Sigmoid colon (tissue), 7 donors: Measurements from ENCODE around the gene DCDC1. TPM values are rescaled to one million over a fixed set of nuclear protein-coding genes. Genes with fewer than 3 reads are reported as not detected.

Source experiments
- DNase-seq: peaks from one replicate; pipeline ENCODE4 v3.0.0-alpha.2; 2019
- H3K27ac ChIP-seq, 4 donors: fragments of 200-600 bp; sonication (generic); one replicate each; pipeline ENCODE4 v1.5.1; 2016 to 2019; ENCODE audit warnings: mild to moderate bottlenecking in 1 of 4
- H3K27me3 ChIP-seq, 3 donors: fragments of 200-600 bp; sonication (generic); one replicate each; pipeline ENCODE4 v1.5.1; 2019; ENCODE audit warnings: mild to moderate bottlenecking in 1 of 3
- H3K36me3 ChIP-seq, 4 donors: fragments of 200-600 bp; sonication (generic); one replicate each; pipeline ENCODE4 v1.5.1; 2016 to 2019
- H3K4me1 ChIP-seq, 4 donors: fragments of 200-600 bp; sonication (generic); one replicate each; pipeline ENCODE4 v1.5.1; 2017 to 2019
- H3K4me3 ChIP-seq, 4 donors: fragments of 200-600 bp; sonication (generic); one replicate each; pipeline ENCODE4 v1.5.1; 2017 to 2019; ENCODE audit warnings: mild to moderate bottlenecking in 2 of 4, moderate library complexity in 1 of 4
- H3K9me3 ChIP-seq, 4 donors: fragments of 200-600 bp in 3 of 4; sonication (generic) in 3 of 4; one replicate each; pipeline versions ENCODE4 v1.5.1 to v1.6.1; 2013 to 2019
- EP300 ChIP-seq, 4 donors: sonication (generic); formaldehyde crosslinking; IDR thresholded peaks; one replicate each; pipeline ENCODE4 v1.6.1; 2017; ENCODE audit warnings: antibody characterized with exemption in 4 of 4
- POLR2A ChIP-seq, 2 donors: fragments of 450-650 bp; IDR thresholded peaks; one replicate each; pipeline ENCODE4 v1.6.1; 2016; ENCODE audit warnings: antibody characterized with exemption in 2 of 2, mild to moderate bottlenecking in 2 of 2, moderate library complexity in 2 of 2
- POLR2AphosphoS5 ChIP-seq, 4 donors: sonication (generic); formaldehyde crosslinking; IDR thresholded peaks; one replicate each; pipeline ENCODE4 v1.6.1; 2017; ENCODE audit warnings: antibody characterized with exemption in 4 of 4
- WGBS, 2 donors: extraction: QIAGEN DNeasy Blood & Tissue Kit; methylation state at CpG; one replicate each; pipeline ENCODE4 v1.1.7; 2013; 5-methylcytosine and 5-hydroxymethylcytosine counted together
- intact Hi-C: fragments of 100-400 bp; cut with DNase I; formaldehyde crosslinking; loops from one replicate; pipeline ENCODE4 v1.15.1; 2023
- polyA plus RNA-seq, 3 donors: library from polyadenylated mRNA; stranded (reverse); fragments of 200-250 nt; gene quantifications; one replicate each; pipeline ENCODE4 v1.2.3, GENCODE V29; 2013
- total RNA-seq, 4 donors: library from RNA; depleted of rRNA; stranded (reverse); fragments of >200 nt; gene quantifications; one replicate each; pipeline ENCODE4 v1.1.0, GENCODE V29; 2016
- TF ChIP-seq, protein P1 (sequence below), 4 experiments: fragments of 450-650 bp in 3 of 4; fragments of 200-600 bp in 1 of 4; IDR thresholded peaks; one replicate each; pipeline ENCODE4 v1.5.1; 2016 to 2019; ENCODE audit warnings: antibody characterized with exemption in 4 of 4, mild to moderate bottlenecking in 3 of 4, moderate library complexity in 2 of 4
- donor health status: healthy with polysubstance abuse.
- donor health status: Bipolar disorder and iron deficiency.
- donor health status: healthy.

The DCDC1 gene
- total and polyA plus RNA-seq, 7 donors: 0.06 to 1.1 (median 0.30) TPM; not detected in 3

- intact Hi-C loops: no loop called here
- H3K4me1 ChIP-seq: no peaks in the 10 kb centered on the region
- no peaks in the 10 kb centered on the region for H3K27me3 ChIP-seq
- no peaks in the 10 kb centered on the region for H3K9me3 ChIP-seq
- WGBS, 2 donors: 59 to 72% methylated on average over 6 of the region's 6 CpGs
- no peak for TF ChIP-seq POLR2AphosphoS5 (IDR thresholded peaks at IDR 0.05)
- TF ChIP-seq EP300 (IDR thresholded peaks at IDR 0.05): no peak
- TF ChIP-seq POLR2A (IDR thresholded peaks at IDR 0.05): no peak
- TF ChIP-seq, protein P1, sequence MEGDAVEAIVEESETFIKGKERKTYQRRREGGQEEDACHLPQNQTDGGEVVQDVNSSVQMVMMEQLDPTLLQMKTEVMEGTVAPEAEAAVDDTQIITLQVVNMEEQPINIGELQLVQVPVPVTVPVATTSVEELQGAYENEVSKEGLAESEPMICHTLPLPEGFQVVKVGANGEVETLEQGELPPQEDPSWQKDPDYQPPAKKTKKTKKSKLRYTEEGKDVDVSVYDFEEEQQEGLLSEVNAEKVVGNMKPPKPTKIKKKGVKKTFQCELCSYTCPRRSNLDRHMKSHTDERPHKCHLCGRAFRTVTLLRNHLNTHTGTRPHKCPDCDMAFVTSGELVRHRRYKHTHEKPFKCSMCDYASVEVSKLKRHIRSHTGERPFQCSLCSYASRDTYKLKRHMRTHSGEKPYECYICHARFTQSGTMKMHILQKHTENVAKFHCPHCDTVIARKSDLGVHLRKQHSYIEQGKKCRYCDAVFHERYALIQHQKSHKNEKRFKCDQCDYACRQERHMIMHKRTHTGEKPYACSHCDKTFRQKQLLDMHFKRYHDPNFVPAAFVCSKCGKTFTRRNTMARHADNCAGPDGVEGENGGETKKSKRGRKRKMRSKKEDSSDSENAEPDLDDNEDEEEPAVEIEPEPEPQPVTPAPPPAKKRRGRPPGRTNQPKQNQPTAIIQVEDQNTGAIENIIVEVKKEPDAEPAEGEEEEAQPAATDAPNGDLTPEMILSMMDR (IDR thresholded peaks at IDR 0.05): no peak
- no peak overlapping the region for H3K27ac ChIP-seq
- DNase-seq: no peak
- no peak overlapping the region for H3K4me3 ChIP-seq
- H3K36me3 ChIP-seq: no peaks in the 10 kb centered on the region
Measured at GRCh38 chr11:30938810-30939209, 430.7 kb downstream of the DCDC1 start.

DNA sequence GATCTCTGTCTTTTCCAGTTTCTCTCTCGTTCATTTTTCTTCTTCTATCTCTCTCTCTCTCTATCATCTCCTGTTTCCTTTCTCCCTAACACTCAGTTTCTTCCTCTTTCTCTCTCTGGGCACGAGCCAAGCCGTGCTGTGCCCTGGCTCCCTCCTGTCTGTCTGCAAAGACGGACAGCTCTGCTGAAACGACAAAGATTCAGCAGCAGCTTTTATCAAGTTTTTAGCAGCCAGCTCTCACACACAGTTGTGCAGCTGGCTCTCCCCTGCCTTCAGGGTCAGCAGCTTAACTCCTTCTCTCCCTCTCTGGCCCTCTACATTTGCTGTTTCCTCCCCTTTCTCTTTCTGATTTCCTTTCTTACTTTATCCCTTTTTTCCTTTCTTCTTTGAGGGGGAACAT, 431.4 kb downstream of the DCDC1 start:
- H3K9me3 ChIP-seq: no peaks in the 10 kb centered on the region
- no peak overlapping the region for H3K4me3 ChIP-seq
- intact Hi-C loops: no loop called here
- 24 to 31% methylated on average over 5 of the region's 5 CpGs for WGBS, 2 donors
- H3K4me1 ChIP-seq: no peaks in the 10 kb centered on the region
- no peaks in the 10 kb centered on the region for H3K36me3 ChIP-seq
- no peak overlapping the region for H3K27ac ChIP-seq
- TF ChIP-seq, protein P1 (IDR thresholded peaks at IDR 0.05): no peak
- TF ChIP-seq EP300 (IDR thresholded peaks at IDR 0.05) (no peak), POLR2A (IDR thresholded peaks at IDR 0.05) (no peak), POLR2AphosphoS5 (IDR thresholded peaks at IDR 0.05) (no peak)
- no peaks in the 10 kb centered on the region for H3K27me3 ChIP-seq
- no peak for DNase-seq

DNA sequence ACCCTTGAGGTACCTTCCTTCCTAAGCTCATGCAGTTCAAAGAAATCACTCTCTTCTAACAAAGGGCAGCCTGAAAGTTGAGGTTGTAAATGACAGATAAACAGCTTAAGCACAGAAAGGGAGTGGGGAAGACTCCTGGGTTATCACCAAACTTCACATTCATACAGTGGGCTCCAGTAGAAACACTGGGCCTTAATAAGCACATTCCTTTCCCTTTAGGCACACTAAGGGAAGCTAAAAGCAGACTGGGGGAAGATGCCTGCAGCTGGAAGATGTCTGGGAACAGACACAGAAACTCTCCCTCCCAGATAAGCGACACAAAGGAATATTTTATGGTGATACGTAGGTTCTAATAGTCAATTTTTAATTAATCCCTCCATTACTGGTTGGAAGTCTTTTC, 433.0 kb downstream of the DCDC1 start:
- Histone ChIP-seq H3K27ac (no peak overlapping the region), H3K4me3 (no peak overlapping the region), H3K27me3 (no peaks in the 10 kb centered on the region), H3K9me3 (no peaks in the 10 kb centered on the region), H3K36me3 (no peaks in the 10 kb centered on the region), H3K4me1 (no peaks in the 10 kb centered on the region)
- 69 to 75% methylated on average over 2 of the region's 2 CpGs for WGBS, 2 donors
- TF ChIP-seq POLR2AphosphoS5 (IDR thresholded peaks at IDR 0.05): no peak
- TF ChIP-seq, protein P1 (IDR thresholded peaks at IDR 0.05): no peak
- no peak for TF ChIP-seq POLR2A (IDR thresholded peaks at IDR 0.05)
- no peak for DNase-seq
- intact Hi-C loops: no loop called here

- no peak for DNase-seq
- Histone ChIP-seq H3K4me1 (no peaks in the 10 kb centered on the region), H3K27ac (no peak overlapping the region), H3K27me3 (no peaks in the 10 kb centered on the region), H3K4me3 (no peak overlapping the region), H3K36me3 (no peaks in the 10 kb centered on the region), H3K9me3 (no peaks in the 10 kb centered on the region)
- intact Hi-C loops: no loop called here
- TF ChIP-seq POLR2AphosphoS5 (IDR thresholded peaks at IDR 0.05): no peak
- TF ChIP-seq EP300 (IDR thresholded peaks at IDR 0.05): no peak
- no peak for TF ChIP-seq POLR2A (IDR thresholded peaks at IDR 0.05)
- TF ChIP-seq, protein P1 (IDR thresholded peaks at IDR 0.05): no peak
- WGBS, 2 donors: 78 to 87% methylated on average over 2 of the region's 2 CpGs
Measured at GRCh38 chr11:30935861-30936260, 433.7 kb downstream of the DCDC1 start.

GRCh38 chr11:30926130-30926529, 443.4 kb downstream of the DCDC1 start:
- peaks cover 0 to 1% (median 0%) of the 10 kb centered on the region in 4 donors for H3K9me3 ChIP-seq
- H3K4me1 ChIP-seq: no peaks in the 10 kb centered on the region
- no peaks in the 10 kb centered on the region for H3K36me3 ChIP-seq
- TF ChIP-seq, protein P1 (IDR thresholded peaks at IDR 0.05): no peak
- no peak for TF ChIP-seq EP300 (IDR thresholded peaks at IDR 0.05)
- no peak for TF ChIP-seq POLR2A (IDR thresholded peaks at IDR 0.05)
- TF ChIP-seq POLR2AphosphoS5 (IDR thresholded peaks at IDR 0.05): no peak
- H3K4me3 ChIP-seq: no peak overlapping the region
- no peak overlapping the region for H3K27ac ChIP-seq
- WGBS, 2 donors: 42 to 78% methylated on average over 3 of the region's 3 CpGs
- no peak for DNase-seq
- intact Hi-C loops: no loop called here
- H3K27me3 ChIP-seq: no peaks in the 10 kb centered on the region
